Aorta (tissue), 5 donors: ENCODE measurements around the gene PDLIM4. TPM values are rescaled to one million over a fixed set of nuclear protein-coding genes. Genes with fewer than 3 reads are reported as not detected.
A peak's percentile ranks its signal among the peaks of the same experiment; 100 is the strongest.

ENCODE experiments used
- ATAC-seq: fragments of 200-7000 bp; cut with Tn5 transposase; one replicate; pipeline ENCODE4 v1.9.1; 2022; ENCODE audit warnings: moderate library complexity; ENCODE audit not compliant: low FRiP score
- DNase-seq, 2 donors: peaks; one replicate each; pipeline ENCODE4 v3.0.0-alpha.2; 2020
- H3K27ac ChIP-seq, 2 donors: one replicate each; pipeline ENCODE4 v1.5.1; 2013; ENCODE audit warnings: low read length in 2 of 2, mild to moderate bottlenecking in 2 of 2, moderate library complexity in 2 of 2, control low read depth in 1 of 2, inconsistent platforms in 1 of 2, low read depth in 1 of 2
- H3K27me3 ChIP-seq, 2 donors: one replicate each; pipeline ENCODE4 v1.6.1; 2013; ENCODE audit warnings: control low read depth in 1 of 2, low read length in 1 of 2, mild to moderate bottlenecking in 1 of 2, moderate library complexity in 1 of 2; ENCODE audit not compliant: insufficient read depth in 2 of 2, control insufficient read depth in 1 of 2
- H3K36me3 ChIP-seq, 2 donors: one replicate each; pipeline ENCODE4 v1.6.1; 2013; ENCODE audit warnings: control low read depth in 1 of 2, low read length in 1 of 2, mild to moderate bottlenecking in 1 of 2; ENCODE audit not compliant: insufficient read depth in 2 of 2, control insufficient read depth in 1 of 2
- H3K4me1 ChIP-seq, 2 donors: one replicate each; pipeline ENCODE4 v1.6.1; 2013; ENCODE audit warnings: low read length in 2 of 2, control low read depth in 1 of 2, mild to moderate bottlenecking in 1 of 2, moderate library complexity in 1 of 2; ENCODE audit not compliant: insufficient read depth in 2 of 2, control insufficient read depth in 1 of 2
- H3K4me3 ChIP-seq, 2 donors: one replicate each; pipeline ENCODE4 v1.5.1; 2013; ENCODE audit warnings: low read length in 2 of 2, control low read depth in 1 of 2, mild to moderate bottlenecking in 1 of 2
- H3K9me3 ChIP-seq: one replicate; pipeline ENCODE4 v1.6.1; 2013; ENCODE audit warnings: mild to moderate bottlenecking, low read length; ENCODE audit not compliant: control insufficient read depth
- WGBS, 2 donors: extraction: QIAGEN DNeasy Blood & Tissue Kit; methylation state at CpG; one replicate each; pipeline ENCODE4 v1.1.7; 2013; 5-methylcytosine and 5-hydroxymethylcytosine counted together
- intact Hi-C, 2 donors: fragments of 100-400 bp; cut with DNase I; formaldehyde crosslinking; loops; one replicate each; pipeline versions ENCODE4 v1.14.2 to v1.15.0; 2022
- long read RNA-seq, 2 donors: library from polyadenylated mRNA; unstranded; transcript quantifications; one replicate each; pipeline ENCODE4 v2.0.0, GENCODE V29; 2020 to 2021
- polyA plus RNA-seq, 2 donors: library from polyadenylated mRNA; stranded (reverse); fragments of 200-250 nt; gene quantifications; one replicate each; pipeline ENCODE4 v1.2.3, GENCODE V29; 2013
- total RNA-seq, 2 donors: library from RNA; stranded (reverse); fragmentation: NEBNext Ultra II Directional; extraction: Animal tissue kit (Norgen Biotek cat#: 25700); gene quantifications; one replicate each; pipeline ENCODE4 v1.2.1, GENCODE V29; 2021
- donor health status: healthy with polysubstance abuse.
- donor health status: Bipolar disorder and iron deficiency.
- donor health status: DM: no; HTN: no; CAD: no.
- donor health status: DM: no; HTN: no; CAD: no.
- donor health status: DM: yes; HTN: yes; CAD: no.

PDLIM4 gene
- 10 to 100 TPM; 51.5 to 70.9 TPM for total RNA-seq
- 10 to 100 TPM; 12.8 to 23.3 TPM for polyA plus RNA-seq
- long read RNA-seq, donor 1, transcript PDLIM4-201 (7 exons, 2,282 nt), result major isoform, 207 of 227 reads
- long read RNA-seq, donor 1, partial matches to known transcripts, result 6 of 227 reads
- long read RNA-seq, donor 1, other reads (novel, unspliced or antisense), result 10 of 227 reads
- long read RNA-seq, donor 2, transcript PDLIM4-201 (7 exons, 2,282 nt), result major isoform, 54 of 65 reads
- long read RNA-seq, donor 2, partial matches to known transcripts, result 6 of 65 reads
- long read RNA-seq, donor 2, other reads (novel, unspliced or antisense), result 3 of 65 reads

- peak; percentile 58 to 86 for DNase-seq
These were observed at the start of gene PDLIM4 for GRCh38 chr5:132257131-132258101. PDLIM4 (plus strand) TSS chr5:132257696; CDS start chr5:132257735, 39 bp downstream.

GRCh38 chr5:132207778-132208177, 49.7 kb upstream of the PDLIM4 start:
- 94 to 98% methylated on average over 5 of the region's 5 CpGs for WGBS, 2 donors
- Histone ChIP-seq H3K9me3 (no peaks in the 10 kb centered on the region), H3K27me3 (no peaks in the 10 kb centered on the region), H3K36me3 (peaks cover 0 to 13% of the 10 kb centered on the region in 2 donors), H3K4me1 (no peaks in the 10 kb centered on the region), H3K27ac (no peak overlapping the region), H3K4me3 (no peak overlapping the region)
- DNase-seq (no peak), ATAC-seq (no peak)
- intact Hi-C loops, result no loop called here

More at GRCh38 chr5:132257131-132258101, at the start of gene PDLIM4:
- WGBS, 2 donors, result 10 to 11% methylated on average over 66 to 88 of the region's 88 CpGs
- ATAC-seq, result peak; percentile 39
- peak within 1 kb of the TSS; percentile 70 for H3K27ac ChIP-seq
- H3K4me3 ChIP-seq, result peak within 1 kb of the TSS; percentile 41 to 58
- peaks cover 0 to 2% of the 10 kb centered on the region in 2 donors for H3K4me1 ChIP-seq
- no peaks in the 10 kb centered on the region for H3K9me3 ChIP-seq
- H3K27me3 ChIP-seq, result no peaks in the 10 kb centered on the region
- no peaks in the 10 kb centered on the region for H3K36me3 ChIP-seq
- intact Hi-C loops, result loop anchor here in 1 of 2 donors (10.0 kb wide), 1 partner anchor 237 kb away; the partner anchor contains the start of gene IRF1

DNA sequence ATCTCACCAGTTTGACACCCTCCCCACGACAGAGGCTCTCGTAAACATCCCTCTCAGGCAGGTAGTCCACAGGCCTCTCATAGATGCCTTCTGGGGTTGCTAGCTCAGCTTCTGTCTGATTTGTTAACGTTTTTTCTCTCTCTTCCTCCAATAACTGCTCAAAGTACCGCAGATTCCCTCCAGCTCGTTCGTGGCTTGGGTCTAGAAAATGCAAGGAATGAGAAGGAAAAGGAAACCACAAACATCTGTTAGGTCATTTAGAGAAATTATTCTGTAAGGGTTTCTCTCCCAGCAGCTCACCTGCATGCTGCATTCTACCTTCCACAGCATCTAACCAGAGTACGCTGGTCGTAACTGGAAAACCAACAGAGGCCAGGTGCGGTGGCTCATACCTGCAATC, 48.4 kb upstream of the PDLIM4 start:
- DNase-seq, result no peak
- Histone ChIP-seq H3K36me3 (peaks cover 0 to 9% of the 10 kb centered on the region in 2 donors), H3K27ac (no peak overlapping the region), H3K9me3 (no peaks in the 10 kb centered on the region), H3K4me1 (no peaks in the 10 kb centered on the region), H3K27me3 (no peaks in the 10 kb centered on the region), H3K4me3 (no peak overlapping the region)
- intact Hi-C loops, result no loop called here
- ATAC-seq, result no peak
- WGBS, 2 donors, result 82 to 84% methylated on average over 9 of the region's 9 CpGs

- WGBS, 2 donors, result 97% methylated on average over 11 of the region's 11 CpGs
- Histone ChIP-seq H3K4me1 (peaks cover 0 to 6% of the 10 kb centered on the region in 2 donors), H3K27ac (no peak overlapping the region), H3K27me3 (no peaks in the 10 kb centered on the region), H3K9me3 (no peaks in the 10 kb centered on the region), H3K36me3 (peaks cover 0 to 9% of the 10 kb centered on the region in 2 donors), H3K4me3 (no peak overlapping the region)
- intact Hi-C loops, result no loop called here
- ATAC-seq (no peak), DNase-seq (no peak)
These were observed 47.5 kb upstream of the PDLIM4 start for GRCh38 chr5:132209901-132210545.

- ATAC-seq (no peak), DNase-seq (no peak)
- no peaks in the 10 kb centered on the region for H3K9me3 ChIP-seq
- WGBS, 2 donors, result 97 to 100% methylated on average over 1 of the region's 1 CpG
- H3K4me3 ChIP-seq, result no peak overlapping the region
- H3K4me1 ChIP-seq, result peaks cover 0 to 7% of the 10 kb centered on the region in 2 donors
- H3K27ac ChIP-seq, result no peak overlapping the region
- peaks cover 0 to 9% of the 10 kb centered on the region in 2 donors for H3K36me3 ChIP-seq
- intact Hi-C loops, result no loop called here
- no peaks in the 10 kb centered on the region for H3K27me3 ChIP-seq
These were observed 46.6 kb upstream of the PDLIM4 start for GRCh38 chr5:132210944-132211343.

GRCh38 chr5:132211787-132212186, 45.7 kb upstream of the PDLIM4 start:
- no peak overlapping the region for H3K27ac ChIP-seq
- WGBS, 2 donors, result 6 to 14% methylated on average over 1 of the region's 1 CpG
- DNase-seq (no peak), ATAC-seq (no peak)
- no peak overlapping the region for H3K4me3 ChIP-seq
- intact Hi-C loops, result no loop called here
- no peaks in the 10 kb centered on the region for H3K9me3 ChIP-seq
- H3K27me3 ChIP-seq, result no peaks in the 10 kb centered on the region
- peaks cover 0 to 7% of the 10 kb centered on the region in 2 donors for H3K4me1 ChIP-seq
- H3K36me3 ChIP-seq, result peaks cover 0 to 9% of the 10 kb centered on the region in 2 donors

- intact Hi-C loops, result no loop called here
These were observed 43.8 kb upstream of the PDLIM4 start for GRCh38 chr5:132213666-132214065.

GRCh38 chr5:132214491-132214890, 43.0 kb upstream of the PDLIM4 start:
- ATAC-seq, result no peak
- no peaks in the 10 kb centered on the region for H3K27me3 ChIP-seq
- WGBS, 2 donors, result 95 to 99% methylated on average over 4 of the region's 4 CpGs
- DNase-seq, result no peak
- H3K27ac ChIP-seq, result peak overlapping the region; percentile 95 to 96
- intact Hi-C loops, result no loop called here
- no peak overlapping the region for H3K4me3 ChIP-seq
- H3K9me3 ChIP-seq, result no peaks in the 10 kb centered on the region
- H3K36me3 ChIP-seq, result peaks cover 0 to 7% of the 10 kb centered on the region in 2 donors
- peaks cover 0 to 7% of the 10 kb centered on the region in 2 donors for H3K4me1 ChIP-seq

More at GRCh38 chr5:132213666-132214065, 43.8 kb upstream of the PDLIM4 start:
- 97% methylated on average over 7 of the region's 7 CpGs for WGBS, 2 donors
- Histone ChIP-seq H3K36me3 (peaks cover 0 to 7% of the 10 kb centered on the region in 2 donors), H3K27me3 (no peaks in the 10 kb centered on the region), H3K4me1 (peaks cover 0 to 7% of the 10 kb centered on the region in 2 donors), H3K27ac (no peak overlapping the region), H3K4me3 (no peak overlapping the region), H3K9me3 (no peaks in the 10 kb centered on the region)
- peak in 1 of 2 donors; percentile 59 for DNase-seq
- ATAC-seq, result no peak
